Suppressor macrophage treated with lipopolysaccharide for 1 hour (primary cell): Measurements from ENCODE around the gene NOTCH2.

Experiments used
- DNase-seq, 3 donors: peaks; one replicate each; pipeline ENCODE4 v3.0.0-alpha.2; 2020 to 2022

The NOTCH2 gene

GRCh38 chr1:119940697-119941096 is 128.8 kb downstream of the NOTCH2 start:
- DNase-seq: no peak

DNA sequence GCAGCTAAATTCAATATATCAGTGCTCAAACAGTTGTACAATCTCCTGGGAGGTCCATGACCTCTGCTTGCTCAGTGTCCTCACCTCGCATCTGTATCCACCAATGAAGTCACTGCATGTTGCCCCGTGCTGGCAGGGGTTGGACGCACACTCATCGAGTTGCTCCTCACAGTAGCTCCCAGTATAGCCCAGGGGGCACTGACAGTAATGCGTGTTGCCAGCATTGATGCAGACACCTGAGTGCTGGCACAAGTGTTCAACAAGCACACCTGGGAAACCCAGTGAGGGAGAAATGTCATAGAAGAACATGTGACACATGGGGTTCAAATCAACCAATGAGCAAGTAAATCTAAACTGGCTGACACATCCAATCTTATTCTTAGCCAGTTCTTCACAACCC is 132.3 kb downstream of the NOTCH2 start:
- DNase-seq: no peak

GRCh38 chr1:119935915-119936314 is 133.5 kb downstream of the NOTCH2 start:
- DNase-seq: no peak

GRCh38 chr1:119935373-119935772 is 134.1 kb downstream of the NOTCH2 start:
- no peak for DNase-seq

- DNase-seq: no peak
Observed at GRCh38 chr1:119933397-119933796, 136.1 kb downstream of the NOTCH2 start.

DNA sequence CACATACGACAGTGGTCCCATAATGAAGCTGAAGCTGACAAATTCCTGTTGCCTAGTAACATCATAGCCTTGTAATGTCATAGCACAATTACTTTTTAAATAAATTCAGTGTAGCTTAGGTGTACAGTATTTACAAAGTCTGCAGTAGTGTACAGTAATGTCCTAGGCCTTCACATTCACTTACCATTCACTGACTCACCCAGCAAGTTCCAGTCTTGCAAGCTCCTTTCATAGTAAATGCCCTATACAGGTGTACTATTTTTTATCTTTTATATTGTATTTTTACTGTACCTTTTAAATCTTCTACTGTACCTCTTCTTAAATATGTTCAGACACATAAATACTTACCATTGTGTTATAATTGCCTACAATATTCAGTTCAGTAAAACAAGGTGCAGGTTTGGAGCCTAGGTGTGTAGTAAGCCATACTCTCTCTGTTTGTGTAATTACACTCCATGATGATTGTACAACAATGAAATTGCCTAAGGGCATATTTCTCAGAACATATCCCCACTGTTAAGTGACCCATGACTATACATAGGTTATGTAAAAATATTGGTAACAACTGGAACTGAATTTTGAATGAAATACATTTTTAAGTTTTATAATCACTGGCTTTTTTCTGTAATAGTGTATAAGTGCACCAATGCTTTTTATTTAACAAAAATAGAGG is 139.7 kb downstream of the NOTCH2 start:
- no peak for DNase-seq

DNA sequence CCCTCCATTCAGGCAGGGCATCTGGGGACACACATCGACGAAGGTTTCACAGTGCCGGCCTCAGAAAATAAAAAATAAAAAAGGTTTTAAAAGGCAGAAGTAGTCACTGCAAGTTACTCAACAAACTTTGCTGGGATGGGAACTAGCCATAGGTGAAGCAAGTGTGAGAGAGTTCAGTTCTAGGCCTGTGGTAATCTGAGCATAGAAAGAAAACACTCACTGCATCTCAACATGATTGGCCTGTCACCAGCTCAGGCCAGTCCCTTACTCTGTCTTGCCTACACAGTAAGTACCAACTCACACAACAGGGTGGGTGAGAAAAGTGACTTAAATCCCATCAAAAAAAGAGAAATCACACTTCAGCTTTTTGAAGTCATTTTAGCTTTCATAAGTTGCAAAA is 142.9 kb downstream of the NOTCH2 start:
- no peak for DNase-seq

GRCh38 chr1:119924948-119925898 is 144.2 kb downstream of the NOTCH2 start:
- DNase-seq: no peak

DNA sequence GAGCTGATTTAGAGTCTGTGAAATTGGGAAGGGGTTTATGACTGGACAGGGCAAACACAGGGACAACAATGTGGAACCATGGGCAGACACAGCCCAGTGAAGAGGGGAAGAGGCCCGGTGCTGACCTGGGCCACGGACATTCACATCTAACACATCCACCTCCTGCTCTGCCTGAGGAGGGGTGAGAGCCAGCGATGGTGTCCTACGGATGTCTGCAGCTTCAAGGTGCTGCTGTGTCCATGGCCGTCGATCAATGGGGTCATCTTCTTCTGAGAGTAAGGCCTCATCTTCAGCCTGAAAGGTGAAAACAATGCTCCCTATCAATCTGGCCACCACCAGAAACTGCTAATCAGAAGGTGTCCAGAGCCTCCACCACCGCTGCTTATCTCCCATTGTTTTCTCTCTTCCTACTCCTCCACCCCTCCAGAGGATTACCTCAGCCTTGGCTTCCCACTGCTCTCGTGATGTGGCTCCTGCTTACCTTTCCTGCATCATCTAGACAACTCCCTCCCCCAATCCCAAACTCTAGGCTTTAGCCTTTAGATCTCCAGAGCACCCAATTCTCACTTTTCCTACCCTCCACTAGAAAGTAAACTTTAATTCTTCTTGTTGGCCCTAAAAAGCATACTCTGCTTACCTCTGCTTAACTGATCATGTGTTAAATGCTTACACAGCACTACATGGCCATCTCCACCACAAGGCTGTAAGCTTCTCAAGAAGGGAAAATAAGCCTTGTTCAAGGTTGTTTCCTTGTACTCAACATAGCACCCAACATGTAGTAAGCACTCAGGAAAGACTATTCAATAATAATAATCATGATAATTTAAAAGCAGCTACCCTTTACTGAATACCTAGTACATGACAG is 149.1 kb downstream of the NOTCH2 start:
- DNase-seq: no peak

DNA sequence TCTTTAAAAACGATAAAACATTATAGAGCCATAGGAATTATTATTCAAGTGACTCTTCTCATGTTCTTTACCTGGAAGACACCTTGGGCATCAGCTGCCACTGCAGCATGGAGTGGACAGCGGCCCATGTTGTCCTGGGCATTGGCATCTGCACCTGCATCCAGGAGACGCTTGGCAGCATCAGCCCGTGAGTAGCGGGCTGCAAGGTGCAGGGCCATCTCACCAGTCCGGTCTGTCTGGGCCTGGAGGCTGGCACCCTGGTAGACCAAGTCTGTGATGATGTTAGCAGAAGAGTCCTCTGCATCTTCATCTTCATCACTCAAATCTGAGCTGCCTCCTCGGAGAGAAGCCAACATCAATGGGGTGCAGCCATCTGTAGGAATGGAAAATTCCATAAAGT is 150.2 kb downstream of the NOTCH2 start:
- DNase-seq: no peak

- DNase-seq: no peak
Observed at GRCh38 chr1:119918301-119918700, 151.2 kb downstream of the NOTCH2 start.

- no peak for DNase-seq
Observed at GRCh38 chr1:119917304-119918055, 152.0 kb downstream of the NOTCH2 start.

DNA sequence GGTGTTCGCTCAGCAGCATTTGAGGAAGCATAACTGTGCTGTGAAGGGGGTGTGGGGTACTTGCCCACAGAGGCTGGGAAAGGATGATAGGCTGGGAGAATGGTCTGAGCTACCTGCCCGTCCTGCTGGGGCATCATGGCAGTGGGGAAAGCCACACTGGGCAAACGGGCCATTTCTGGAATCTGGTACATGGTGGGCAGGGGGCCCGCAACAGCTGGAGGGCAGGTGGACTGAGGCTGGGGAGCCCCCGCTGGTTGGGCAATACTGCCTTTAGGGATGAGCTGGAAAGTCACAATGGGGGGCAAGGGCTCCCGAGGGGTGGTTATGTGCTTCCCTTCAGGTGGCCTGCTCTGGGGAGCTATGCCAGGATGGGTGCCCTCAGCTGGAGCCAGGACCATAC is 153.9 kb downstream of the NOTCH2 start:
- no peak for DNase-seq

DNA sequence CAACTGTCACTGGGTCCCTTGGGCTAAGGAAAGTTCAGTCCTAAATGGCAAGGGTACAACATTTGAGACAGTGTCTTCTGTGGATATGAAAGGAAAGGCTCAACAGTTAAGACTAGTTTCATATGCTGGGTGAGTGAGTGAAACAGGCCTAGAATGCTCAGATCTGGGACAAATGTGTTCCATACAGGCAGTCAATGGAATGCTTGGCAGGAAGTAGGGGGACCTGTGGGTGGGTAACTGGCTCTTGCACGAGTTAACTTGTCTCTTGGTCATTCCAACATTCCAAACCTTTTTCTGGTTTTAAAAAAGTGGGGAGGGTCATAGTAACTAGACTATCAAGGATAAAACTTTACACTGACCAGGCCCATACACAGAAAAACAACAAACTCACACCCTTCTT is 155.4 kb downstream of the NOTCH2 start:
- DNase-seq: no peak

GRCh38 chr1:119912963-119913362 is 156.5 kb downstream of the NOTCH2 start:
- DNase-seq: no peak

DNA sequence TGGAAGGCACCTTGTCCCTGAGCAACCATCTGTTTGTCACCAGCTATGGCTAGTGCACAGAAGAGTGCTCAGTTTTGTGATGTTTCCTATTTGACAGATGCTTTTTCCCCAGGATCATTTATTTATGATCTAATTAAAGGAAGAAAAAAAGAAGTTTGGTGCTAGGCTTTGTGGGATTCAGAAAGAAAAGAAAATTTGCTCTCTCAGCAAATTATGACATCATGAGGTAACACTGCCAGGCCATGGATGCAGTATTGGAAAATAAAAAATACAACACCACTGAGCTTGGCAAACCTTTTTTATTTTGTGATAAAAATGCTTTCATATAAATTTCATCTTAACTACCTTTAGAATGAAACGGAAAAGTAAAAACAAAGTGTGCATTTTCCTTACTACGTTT is 157.7 kb downstream of the NOTCH2 start:
- DNase-seq: no peak

DNA sequence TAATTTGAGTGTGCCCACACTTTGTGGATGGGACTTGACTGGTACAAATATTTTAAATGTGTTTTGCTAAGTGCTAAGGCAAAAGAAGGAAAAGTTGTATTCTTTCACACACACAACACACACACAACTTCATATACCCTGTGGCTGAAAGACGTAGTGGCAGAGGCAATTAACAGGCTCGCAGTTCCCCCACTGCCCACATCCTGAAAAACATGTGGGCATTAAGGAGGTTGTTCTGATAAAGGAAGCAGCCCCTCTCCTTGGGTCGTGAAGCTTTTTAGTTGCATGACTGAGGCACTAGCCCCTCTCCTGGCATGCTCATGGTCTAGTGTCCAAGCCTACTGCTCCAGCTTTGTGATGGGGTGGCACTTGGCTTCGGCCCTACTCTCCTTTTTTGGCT is 158.8 kb downstream of the NOTCH2 start:
- no peak for DNase-seq

DNA sequence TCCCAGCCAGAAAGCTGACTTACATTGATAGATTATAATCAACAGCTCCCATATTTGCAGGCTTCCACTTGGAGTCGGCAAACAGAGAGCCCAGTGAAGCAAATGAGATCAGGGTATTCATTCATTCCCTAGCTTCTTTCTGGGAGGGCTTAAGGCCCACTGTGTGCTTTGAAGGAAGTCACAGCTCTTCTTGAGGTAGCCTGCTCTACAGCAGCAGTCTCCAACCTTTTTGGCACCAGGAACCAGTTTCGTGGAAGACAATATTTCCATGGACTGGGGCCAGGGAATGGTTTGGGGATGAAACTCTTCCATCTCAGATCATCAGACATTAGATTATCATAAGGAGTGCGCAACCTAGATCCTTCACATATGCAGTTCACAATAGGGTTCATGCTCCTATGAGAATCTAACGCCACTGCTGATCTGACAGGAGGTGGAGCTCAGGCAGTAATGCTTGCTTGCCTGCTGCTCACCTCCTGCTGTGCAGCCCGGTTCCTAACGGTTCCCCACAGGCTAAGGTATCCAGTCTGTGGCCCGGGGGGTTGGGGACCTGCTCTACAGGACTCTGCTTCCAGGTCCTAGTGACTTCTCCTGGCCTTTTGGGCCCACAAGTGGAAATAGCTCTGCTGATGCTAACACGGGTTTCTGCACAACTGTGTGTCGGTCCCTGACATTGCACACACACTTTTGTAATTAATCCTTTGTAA is 159.4 kb downstream of the NOTCH2 start:
- no peak for DNase-seq

DNA sequence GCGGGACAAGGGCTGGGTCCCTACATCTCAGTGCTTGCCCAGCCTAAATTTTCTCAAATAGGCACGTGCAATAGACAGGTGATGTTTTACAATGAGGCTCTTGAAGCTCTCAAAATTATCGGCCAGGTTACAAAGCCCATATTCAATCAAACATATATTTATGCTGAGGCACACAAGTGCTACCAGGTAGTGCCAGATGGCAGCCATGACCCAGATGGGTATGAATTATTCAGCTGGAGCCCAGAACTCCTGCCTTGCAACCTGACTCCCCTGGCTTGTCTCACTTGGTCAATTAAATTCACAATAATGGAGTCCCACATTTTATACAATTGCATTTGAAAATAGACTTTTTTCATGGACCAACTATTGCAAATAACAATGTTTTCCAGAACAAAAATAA is 160.8 kb downstream of the NOTCH2 start:
- DNase-seq: no peak

- DNase-seq: no peak
Observed at GRCh38 chr1:119906927-119907652, 162.4 kb downstream of the NOTCH2 start.

DNA sequence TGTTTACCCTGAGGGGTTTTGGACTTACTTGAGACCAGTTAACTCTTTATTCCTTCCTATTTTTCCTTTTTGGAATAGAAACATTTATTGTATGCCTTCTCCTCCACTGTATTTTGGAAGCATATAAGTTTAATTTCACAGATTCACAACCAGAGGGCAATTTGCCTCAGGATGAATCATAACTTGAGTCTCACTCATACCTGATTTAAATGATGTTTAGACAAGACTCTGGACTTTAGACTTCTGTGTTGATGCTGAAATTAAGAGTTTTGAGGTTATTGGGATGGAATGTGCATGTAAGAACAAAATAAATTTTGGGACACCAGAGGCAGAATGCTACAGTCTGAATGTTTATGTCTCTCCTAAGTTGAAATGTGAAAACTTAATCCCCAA is 166.0 kb downstream of the NOTCH2 start:
- DNase-seq: no peak
